ENCODE data around the gene LIN37. TPM values are rescaled to one million over a fixed set of nuclear protein-coding genes. Genes with fewer than 3 reads are reported as not detected.
A peak's percentile ranks its signal among the peaks of the same experiment; 100 is the strongest.

LIN37 gene
- total RNA-seq, 1 donor from 2014 or later: 3.0 TPM

DNA sequence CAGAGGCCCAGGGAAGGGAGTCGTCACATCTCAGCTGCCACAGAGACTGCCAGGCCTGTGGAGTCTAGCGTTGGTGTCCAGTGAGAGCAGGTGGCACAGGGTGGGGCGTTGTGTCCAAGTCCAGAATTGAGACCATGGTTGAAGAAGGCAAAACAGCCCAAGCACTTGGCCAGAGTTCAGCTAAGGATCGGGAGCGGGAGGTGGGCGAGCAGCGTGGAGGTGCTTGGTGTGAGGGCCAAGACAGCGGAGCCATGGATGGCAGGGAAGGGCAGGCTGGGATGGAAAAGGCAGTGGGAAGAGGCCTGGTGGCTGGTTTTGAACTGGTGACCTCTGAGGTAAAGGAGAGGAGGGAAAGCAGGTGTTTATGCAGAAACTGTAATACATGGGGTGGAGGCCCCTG is 14.1 kb upstream of the LIN37 start:
- DNase-seq (ENCODE audit: low read depth in 2 of 2): no peak

DNA sequence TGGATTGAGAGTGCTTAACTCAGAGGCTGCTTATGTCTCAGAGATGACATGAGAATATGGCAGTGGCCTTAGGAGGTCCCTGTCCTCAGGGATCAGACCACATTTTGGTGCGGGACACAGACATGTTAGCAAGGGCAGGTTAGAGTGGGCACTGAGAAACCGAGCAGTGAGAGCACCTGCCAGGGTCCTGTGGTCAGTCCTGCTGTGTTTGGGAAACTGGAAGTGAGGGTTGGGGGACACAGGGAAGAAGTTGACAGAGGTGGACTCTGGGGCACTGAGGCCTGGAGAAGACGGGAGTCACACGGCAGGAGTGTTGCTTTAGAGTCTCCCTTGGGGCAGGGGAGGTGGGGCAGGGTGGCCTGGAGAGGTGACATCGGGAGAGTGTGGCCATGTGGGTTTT is 13.5 kb upstream of the LIN37 start:
- no peak for DNase-seq (ENCODE audit: low read depth in 2 of 2)

DNA sequence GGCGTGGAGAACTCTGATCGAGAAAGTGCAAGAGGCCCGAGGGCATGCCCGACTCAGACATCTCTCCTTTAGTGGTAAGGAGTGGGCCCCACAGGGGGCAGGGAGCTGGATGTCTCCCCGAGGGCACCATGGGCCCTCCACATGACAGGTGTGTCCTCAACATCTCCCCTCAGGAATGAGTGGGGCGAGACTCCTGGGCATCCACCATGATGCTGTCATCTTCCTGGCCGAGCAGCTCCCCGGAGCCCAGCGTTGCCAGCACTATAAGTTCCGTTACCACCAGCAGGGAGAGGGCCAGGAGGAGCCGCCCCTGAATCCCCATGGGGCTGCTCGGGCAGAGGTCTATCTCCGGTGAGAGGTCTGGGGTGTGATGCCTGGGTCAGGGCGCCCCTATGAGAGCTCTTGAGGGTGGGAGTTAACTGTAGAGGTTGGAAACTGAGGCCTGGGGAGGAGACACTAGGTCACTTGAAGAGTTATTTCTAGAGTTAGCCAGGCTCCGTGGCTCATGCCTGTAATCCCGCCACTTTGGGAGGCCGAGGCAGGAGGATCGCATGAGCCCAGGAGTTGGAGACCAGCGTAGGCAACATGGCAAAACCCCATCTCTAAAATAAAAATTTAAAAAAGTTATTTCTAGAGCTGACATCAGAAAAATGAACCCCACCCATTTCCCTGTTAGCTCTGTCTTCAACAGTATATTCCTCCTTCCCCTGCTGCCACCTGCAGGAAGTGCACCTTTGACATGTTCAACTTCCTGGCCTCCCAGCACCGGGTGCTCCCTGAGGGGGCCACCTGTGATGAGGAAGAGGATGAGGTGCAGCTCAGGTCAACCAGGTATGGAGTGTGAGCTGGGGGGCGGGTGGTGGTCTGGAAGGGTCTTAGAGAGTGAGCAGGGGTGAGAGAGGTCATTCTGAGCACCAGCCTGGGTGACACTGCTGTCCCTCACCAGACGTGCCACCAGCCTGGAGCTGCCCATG is 11.2 kb upstream of the LIN37 start:
- no peak for DNase-seq (ENCODE audit: low read depth in 2 of 2)

DNA sequence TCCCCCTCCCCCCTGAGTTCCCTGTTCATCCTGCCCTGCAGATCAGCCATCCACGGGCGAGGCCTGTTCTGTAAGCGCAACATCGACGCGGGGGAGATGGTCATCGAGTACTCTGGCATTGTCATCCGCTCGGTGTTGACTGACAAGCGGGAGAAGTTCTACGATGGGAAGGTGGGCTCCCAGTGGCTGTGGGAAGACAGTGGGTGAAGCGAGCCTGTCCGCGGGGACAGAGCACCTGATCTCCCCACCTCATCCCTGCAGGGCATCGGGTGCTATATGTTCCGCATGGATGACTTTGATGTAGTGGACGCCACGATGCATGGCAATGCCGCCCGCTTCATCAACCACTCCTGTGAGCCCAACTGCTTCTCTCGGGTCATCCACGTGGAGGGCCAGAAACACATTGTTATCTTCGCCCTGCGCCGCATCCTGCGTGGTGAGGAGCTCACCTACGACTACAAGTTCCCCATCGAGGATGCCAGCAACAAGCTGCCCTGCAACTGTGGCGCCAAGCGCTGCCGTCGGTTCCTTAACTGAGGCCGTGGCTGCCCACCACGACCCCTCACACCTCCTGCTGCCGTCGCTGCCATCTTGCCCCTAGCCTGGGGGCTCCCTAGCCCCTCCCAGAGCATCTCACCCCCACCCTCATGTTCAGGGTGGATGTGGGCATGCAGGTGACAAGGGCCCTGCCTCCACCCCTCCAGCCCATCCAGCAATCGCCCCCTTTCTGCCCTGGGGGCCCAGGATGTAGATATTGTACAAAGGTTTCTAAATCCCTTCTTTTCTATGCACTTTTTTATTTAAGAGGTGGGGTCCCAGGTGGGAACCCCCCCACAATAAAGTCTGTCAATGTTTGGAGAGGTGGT is 10.1 kb upstream of the LIN37 start:
- no peak for DNase-seq (ENCODE audit: low read depth in 2 of 2)

DNA sequence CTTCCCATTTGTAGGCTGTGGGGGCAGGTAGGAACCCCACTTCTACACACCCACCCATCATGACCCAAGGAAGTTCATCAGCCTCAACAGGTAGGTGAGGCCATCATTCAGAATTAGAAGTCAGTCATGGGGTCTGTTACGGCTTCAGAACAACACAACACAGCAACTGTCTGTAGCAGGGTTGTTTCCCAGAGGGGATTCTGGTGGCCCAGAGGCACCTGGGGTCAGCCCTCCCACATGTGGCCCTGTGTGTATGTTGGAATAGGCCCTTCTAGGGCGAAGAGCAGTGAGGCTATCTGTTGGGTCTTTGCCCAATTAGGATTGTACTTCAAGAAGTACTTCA is 9.5 kb upstream of the LIN37 start:
- no peak for DNase-seq (ENCODE audit: low read depth in 2 of 2)

DNA sequence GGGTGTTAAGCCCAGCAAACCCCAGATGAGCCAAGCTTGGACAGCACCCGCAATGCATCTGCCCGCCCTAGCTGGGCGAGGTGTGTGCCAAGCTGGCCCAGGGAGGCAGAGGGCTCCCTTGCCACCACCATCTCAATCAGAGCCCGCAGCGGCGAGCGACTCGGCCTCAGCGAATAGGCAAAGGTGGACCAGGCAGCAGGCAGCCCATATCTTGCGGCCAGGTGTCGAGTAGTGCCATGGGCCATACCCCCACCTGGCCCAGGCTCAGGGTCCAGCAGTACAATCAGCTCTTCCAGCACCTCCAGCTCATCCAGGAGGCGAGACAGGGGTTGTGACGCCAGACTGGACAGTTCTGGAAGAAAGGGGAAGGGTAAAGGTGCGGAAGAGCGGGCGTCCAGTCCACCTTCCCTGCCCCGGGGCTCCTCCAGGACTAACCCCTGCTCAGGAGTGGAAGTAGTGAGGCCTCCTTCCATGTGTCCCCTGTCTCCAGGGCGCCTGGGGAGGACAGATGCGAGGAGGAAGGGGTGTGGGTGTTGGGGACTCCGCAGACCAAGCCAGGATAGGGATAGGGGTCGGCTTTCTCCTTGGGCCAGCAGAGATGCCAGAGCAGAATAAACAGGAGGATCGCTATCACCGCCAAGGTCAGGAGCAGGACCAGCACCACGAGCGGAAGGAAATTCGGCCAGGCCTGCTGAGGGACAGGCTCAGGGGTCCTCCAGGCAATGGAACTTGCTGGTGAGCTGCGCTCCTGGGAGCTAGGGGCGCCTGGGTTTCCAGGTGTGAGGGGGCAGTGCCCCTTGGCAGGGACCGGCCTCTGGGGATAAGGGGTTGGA is 8.9 kb upstream of the LIN37 start:
- no peak for DNase-seq (ENCODE audit: low read depth in 2 of 2)

DNA sequence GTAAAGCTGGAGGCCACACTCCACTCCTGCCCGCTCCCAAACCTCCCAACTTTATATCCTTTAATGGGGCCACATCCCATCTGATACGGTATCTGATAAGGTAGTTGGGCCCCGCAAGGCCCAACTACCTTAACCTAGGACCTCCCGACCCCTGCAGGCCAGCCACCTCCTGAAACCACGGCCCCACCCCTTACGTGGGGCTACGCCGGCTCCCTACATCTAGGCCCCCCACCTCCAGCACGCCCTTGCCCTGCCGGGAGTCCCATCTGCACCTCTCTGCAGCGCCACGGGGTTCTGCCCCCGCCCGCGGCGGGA is 8.3 kb upstream of the LIN37 start:
- no peak for DNase-seq (ENCODE audit: low read depth in 2 of 2)

DNA sequence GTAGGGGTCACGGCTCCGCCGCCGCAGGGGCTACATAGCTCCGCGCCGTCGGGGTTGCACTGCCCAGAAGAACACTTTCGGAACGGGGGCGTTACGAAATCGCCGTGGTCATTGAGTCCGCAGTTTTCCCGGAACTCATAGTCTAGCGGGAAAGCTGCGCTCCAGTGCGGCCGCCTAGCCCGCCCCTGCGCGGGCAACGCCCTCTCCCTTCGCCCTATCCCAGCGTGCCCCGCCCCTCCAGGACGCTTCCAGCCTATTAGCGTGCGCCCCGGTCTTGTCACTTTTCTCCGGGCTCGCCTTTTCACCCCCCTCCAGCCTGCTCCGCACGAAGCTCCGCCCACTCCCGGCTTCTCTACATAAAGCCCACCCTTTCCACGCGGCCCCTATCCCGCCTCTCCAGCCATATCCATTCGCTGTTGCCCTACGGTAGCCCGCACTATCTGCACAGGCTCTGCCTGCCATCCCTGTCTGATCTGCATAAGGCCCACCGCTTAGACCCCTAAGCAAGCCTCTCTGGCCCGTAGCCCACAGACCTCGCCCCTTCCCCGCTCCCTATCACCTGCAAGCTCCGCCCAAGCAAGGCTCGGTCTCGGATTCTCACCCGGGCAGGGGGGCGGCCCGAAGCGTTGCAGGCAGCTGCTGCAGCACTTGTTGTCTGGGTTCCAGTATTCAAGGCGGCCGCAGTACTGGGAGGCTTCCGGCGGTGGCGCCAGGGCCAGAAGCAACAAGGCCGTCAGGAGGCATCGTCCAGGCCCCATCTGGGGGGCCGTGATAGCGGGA is 7.8 kb upstream of the LIN37 start:
- peak; percentile 92 to 97 for DNase-seq (ENCODE audit: low read depth in 2 of 2)

DNA sequence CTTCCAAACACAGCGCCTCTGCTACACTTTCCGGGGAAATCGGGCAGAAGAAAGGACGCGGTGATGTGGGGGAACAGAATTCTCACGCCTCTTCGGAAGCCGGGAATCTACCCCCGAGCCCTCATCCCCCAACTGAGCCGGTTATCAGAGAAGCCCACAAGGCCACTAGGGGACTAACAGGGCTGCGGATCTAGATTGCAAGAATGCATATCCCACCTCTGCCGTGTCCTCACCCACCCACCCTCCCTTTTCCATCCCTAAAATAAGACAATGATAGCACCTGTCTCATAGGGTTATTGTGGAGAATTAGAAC is 7.2 kb upstream of the LIN37 start:
- DNase-seq (ENCODE audit: low read depth in 2 of 2): no peak

DNA sequence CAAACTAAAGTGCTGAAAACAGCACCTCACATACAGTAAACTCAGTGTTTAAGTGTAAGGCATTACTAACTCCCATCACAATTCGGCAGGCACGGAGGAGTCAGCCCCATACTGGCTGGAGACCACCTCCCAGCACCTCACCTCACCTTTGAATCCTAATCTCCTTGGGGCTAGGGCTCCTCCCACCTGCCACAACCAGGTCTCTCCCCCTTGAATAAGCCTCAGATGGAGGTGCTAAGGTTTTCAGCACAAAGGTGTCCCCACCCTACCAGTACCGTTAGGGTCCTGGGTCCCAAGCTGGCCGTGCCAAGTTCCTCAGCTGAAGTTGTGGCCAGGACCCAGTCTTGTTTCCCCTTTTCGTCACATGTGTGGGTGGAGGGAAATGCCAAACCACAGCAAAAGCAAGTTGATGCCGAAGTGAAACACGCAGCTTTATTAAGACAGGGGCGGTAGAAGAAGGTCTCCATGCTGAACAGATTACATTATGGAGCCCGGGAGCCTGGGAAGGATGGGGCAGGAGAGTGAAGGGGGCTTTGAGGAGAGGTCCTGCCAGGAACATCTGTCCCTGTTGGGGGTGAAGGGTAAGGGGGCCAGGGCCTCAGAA is 6.2 kb upstream of the LIN37 start, which contains the start of gene IGFLR1:
IGFLR1 (minus strand) TSS at position 332 of the 604 bp plus-strand sequence. CDS start 1,272 bp downstream, outside the sequence.
- DNase-seq (ENCODE audit: low read depth in 2 of 2): no peak

DNA sequence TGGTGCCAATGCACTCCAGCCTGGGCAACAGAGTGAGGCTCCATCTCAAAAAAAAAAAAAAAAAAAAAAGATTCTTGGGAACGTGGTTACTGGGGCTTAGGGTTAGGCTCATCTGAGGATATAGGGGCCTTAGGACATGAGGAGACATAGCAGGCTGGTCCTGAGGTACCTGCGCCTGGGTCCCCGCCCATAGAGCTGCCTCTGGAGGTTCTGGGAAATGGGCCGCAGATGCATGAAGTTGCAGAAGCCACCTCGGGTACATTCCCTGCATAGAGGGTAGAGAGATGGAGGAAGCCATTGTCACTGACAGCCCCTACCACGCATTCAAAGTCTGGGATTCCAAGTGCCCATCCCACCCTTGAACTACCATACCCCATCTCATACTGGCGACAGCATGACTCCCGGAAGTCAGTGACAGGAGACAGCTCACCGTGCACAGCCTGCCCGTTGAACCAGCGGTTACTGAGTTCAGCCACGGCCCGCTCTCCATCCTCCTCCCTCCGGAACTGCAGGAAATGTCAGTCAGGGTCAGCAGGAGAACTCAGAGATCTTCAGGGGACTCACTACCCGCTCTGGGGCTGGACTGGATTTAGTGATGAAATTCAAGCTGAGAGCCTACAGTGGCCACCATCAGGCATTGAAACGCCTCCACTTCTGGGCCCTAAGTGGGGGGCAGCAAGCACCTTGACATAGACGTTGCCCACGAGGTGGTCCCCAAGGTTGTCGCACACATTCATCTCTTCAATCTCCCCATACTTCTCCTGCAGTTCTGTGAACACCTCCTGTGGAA is 4.5 kb upstream of the LIN37 start:
- DNase-seq (ENCODE audit: low read depth in 2 of 2): no peak

DNA sequence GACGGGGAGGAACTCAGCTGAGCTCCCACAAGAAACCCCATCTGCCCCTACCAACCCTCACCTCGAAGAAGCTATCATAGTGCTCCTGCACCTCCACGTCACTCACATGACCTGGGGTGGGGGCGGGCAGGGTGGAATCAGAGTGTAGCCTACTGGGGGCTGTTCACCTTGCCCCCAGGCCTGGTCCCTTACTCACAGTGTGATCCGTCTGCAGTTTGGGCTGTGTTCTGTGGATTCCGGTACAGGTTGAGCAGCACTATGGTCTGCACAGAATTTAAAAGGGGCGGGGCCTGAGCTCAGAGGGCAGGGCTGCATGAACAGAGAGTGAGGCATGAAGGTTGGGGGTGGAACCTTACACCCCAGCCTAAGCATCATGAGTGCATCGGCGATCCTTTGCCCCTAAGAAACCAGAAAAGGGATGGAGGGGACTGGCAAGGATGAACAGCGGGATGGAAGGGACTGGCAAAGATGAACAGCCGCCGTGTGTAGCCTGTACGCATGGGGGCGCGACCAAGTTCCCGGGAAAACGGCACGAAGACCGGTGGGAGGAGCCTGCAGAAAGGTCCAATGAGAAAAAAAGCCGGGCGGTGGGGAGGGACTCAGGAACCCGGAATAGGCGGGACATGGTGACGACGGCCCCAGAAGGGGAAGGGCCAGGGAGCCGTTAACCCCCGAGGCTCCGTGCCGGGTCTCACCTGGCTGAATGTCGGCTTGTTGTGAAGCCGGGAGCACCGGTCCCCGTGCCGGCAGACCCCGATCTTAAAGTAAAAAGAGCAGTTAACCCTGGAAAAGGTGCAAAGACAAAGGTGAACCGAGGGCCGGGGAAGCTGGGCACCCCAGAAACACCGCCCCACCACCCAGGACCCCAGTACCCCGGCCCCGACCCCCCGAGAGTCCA is 3.7 kb upstream of the LIN37 start:
- peak; percentile 92 to 97 for DNase-seq (ENCODE audit: low read depth in 2 of 2)

DNA sequence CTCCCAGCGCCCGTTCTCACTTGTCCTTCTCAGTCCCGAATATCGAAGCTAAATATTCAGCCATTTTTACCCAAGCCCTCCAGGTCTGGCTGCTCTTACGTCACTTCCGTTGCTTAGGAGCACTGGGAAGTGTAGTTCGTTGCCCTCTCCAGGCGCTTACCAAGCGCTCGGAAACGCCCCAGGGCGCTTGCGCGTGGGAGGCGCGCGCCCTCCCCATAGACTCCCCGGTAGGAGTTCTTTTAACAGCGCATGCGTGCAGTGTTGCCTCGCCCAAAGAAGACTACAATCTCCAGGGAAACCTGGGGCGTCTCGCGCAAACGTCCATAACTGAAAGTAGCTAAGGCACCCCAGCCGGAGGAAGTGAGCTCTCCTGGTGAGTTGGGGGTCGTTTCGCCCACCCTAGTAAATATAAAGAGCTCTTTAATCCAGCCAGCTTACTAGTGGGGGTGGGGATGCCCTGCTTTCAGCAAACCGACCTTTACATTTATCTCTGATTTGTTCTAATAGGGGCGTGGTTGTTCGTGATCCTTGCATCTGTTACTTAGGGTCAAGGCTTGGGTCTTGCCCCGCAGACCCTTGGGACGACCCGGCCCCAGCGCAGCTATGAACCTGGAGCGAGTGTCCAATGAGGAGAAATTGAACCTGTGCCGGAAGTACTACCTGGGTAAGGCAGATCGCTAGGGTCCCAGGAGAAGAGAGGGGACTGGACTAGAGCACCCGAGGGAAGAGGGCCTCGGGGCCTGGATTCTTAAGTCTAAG is 2.9 kb upstream of the LIN37 start, which contains the start of the genes PSENEN and U2AF1L4:
PSENEN (plus strand) TSS at position 324 of the 759 bp plus-strand sequence; CDS start at position 604, 280 bp downstream.
U2AF1L4 (minus strand) TSS at position 91 of the 759 bp plus-strand sequence; CDS start at position 64, 27 bp downstream.
- DNase-seq (ENCODE audit: low read depth in 2 of 2): peak; percentile 99 to 100

DNA sequence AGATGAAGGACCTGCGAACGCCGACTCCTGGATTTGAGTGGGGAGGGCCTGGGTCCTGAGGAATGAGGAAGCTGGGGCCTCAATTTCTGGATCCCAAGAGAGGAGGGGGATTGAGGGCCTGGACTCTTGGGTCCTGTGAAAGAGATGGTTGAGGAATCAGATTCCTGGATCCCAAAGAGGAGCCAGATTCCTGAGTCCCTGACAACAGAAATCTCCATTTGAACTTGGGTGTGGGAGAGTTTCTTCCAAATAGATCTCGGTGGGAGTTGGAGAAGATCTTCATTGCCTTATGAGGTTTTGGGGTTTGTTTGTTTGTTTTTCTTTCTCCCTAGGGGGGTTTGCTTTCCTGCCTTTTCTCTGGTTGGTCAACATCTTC is 2.3 kb upstream of the LIN37 start:
- no peak for DNase-seq (ENCODE audit: low read depth in 2 of 2)

DNA sequence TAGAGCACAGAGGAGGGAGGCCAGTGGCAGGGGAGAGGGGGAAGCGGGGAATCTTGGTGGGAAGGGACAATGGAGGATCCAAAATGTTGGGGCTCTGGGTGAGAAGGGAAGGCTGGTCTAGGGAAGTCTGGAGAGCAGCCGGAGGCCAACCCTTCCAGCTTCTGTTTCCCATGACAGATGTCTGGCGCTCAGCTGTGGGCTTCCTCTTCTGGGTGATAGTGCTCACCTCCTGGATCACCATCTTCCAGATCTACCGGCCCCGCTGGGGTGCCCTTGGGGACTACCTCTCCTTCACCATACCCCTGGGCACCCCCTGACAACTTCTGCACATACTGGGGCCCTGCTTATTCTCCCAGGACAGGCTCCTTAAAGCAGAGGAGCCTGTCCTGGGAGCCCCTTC is 1.8 kb upstream of the LIN37 start:
- DNase-seq (ENCODE audit: low read depth in 2 of 2): no peak

DNA sequence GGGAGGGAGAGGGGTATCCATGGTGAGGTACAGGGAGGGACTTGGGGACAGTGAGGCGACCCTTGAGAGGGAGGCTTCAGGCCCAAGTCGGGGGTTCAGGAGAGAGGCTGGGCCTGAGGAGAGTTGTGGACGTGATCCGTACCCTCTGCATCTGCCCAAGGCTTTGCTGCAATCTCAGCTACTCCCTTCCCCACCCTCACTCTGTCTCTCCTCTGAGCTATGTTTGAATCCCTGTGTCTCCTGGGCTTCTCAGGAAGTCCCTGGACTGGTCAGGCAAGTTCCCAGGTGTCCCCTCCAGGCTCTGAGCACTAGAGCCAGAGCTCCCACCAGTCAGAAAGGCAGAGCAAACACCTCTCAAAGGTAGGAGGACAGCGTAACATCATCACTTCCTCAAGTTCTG is 1.8 kb downstream of the LIN37 start:
- DNase-seq (ENCODE audit: low read depth in 2 of 2): no peak

DNA sequence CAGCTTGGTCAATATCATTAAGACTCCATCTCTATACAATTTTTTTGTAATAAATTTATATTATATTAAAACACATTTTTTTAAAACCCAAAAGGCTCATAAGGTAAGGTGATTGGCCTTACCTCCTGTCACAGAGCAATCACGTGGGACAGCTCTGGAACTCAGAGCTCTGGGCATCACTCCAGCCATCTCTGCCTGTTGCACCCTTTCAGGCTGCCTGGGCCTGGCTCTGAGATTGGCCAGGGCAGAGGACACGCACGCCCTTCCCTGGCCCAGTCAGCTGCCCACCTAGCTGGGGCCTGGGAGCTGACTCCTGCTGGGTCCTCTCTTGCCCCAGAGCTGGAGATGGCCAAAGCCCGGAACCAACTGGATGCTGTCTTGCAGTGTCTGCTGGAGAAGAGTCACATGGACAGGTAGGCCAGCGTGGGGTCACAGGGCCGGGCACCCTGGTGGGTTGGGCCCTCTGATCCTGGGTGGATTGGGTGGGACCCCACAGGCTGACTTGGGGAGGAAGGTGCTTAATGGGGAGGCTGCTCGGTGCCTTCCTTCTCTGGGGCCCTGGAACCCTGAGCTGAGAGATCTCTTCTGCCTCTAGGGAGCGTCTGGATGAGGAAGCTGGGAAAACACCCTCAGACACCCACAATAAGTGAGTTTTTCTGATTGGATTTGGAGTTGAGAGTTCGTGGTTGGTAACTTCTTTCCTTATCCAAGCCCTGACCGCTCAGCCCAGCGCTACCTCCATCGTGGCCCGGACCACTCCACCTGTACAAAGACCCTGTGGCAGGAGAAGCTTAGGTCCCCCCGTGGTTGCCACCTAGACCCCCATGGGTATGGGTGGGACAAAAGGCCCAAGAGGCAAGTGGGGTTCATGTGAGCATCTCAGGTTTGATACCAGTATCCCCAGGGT is 3.7 kb downstream of the LIN37 start:
- DNase-seq (ENCODE audit: low read depth in 2 of 2): no peak
